Osteocyte (in vitro differentiated cells): Measurements from ENCODE around the gene PIGN. TPM values are rescaled to one million over a fixed set of nuclear protein-coding genes. Genes with fewer than 3 reads are reported as not detected.

ENCODE experiments used
- DNase-seq: peaks from one replicate; pipeline ENCODE4 v3.0.0; 2021; ENCODE audit warnings: mixed read lengths; ENCODE audit not compliant: unreplicated experiment; ENCODE audit errors: extremely low spot score
- H3K27ac Mint-ChIP-seq: one replicate; pipeline ENCODE4 v1.8.0; 2021; ENCODE audit warnings: mild to moderate bottlenecking, mixed read lengths; ENCODE audit not compliant: unreplicated experiment
- H3K27me3 Mint-ChIP-seq: one replicate; pipeline ENCODE4 v1.8.0; 2021; ENCODE audit warnings: mixed read lengths; ENCODE audit not compliant: unreplicated experiment
- H3K36me3 Mint-ChIP-seq: one replicate; pipeline ENCODE4 v1.8.0; 2021; ENCODE audit warnings: mixed read lengths; ENCODE audit not compliant: unreplicated experiment
- H3K4me1 Mint-ChIP-seq: one replicate; pipeline ENCODE4 v1.8.0; 2021; ENCODE audit warnings: mixed read lengths; ENCODE audit not compliant: unreplicated experiment
- H3K4me3 Mint-ChIP-seq: one replicate; pipeline ENCODE4 v1.8.0; 2021; ENCODE audit warnings: mild to moderate bottlenecking, moderate library complexity, mixed read lengths; ENCODE audit not compliant: unreplicated experiment
- H3K9me3 Mint-ChIP-seq: one replicate; pipeline ENCODE4 v1.8.0; 2021; ENCODE audit warnings: mixed read lengths; ENCODE audit not compliant: unreplicated experiment
- total RNA-seq: library from RNA; stranded (reverse); gene quantifications from 2 replicates; pipeline ENCODE4 v1.2.1, GENCODE V29; 2021
- TF ChIP-seq, protein P1 (sequence below): fragments of 200-600 bp; sonication (generic); IDR thresholded peaks from 2 replicates; pipeline ENCODE4 v1.5.0; 2021; ENCODE audit warnings: antibody characterized with exemption, mild to moderate bottlenecking, moderate library complexity

PIGN gene
- total RNA-seq, 1 donor from 2014 or later, result 39.2 TPM

DNA sequence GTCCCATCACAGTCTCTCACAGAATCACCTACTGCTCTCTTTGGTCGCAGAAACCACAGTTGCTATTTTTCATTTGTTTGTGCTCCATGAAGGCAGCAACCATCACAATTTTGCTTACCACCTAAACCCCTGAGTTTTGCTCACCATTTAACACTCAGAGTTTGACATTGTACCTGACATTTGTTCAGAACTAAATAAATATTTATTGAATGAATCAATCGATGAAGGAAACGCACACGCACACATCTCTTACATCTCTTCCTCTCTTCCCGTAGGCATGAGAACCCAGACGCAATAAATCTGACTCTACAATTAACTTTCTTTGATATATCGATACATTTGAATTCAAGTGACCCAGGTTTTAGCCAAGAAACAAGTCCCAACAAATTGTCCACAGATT, 188.5 kb downstream of the PIGN start:
- H3K4me1 Mint-ChIP-seq, result peaks cover 54% of the 10 kb centered on the region
- TF ChIP-seq, protein P1, sequence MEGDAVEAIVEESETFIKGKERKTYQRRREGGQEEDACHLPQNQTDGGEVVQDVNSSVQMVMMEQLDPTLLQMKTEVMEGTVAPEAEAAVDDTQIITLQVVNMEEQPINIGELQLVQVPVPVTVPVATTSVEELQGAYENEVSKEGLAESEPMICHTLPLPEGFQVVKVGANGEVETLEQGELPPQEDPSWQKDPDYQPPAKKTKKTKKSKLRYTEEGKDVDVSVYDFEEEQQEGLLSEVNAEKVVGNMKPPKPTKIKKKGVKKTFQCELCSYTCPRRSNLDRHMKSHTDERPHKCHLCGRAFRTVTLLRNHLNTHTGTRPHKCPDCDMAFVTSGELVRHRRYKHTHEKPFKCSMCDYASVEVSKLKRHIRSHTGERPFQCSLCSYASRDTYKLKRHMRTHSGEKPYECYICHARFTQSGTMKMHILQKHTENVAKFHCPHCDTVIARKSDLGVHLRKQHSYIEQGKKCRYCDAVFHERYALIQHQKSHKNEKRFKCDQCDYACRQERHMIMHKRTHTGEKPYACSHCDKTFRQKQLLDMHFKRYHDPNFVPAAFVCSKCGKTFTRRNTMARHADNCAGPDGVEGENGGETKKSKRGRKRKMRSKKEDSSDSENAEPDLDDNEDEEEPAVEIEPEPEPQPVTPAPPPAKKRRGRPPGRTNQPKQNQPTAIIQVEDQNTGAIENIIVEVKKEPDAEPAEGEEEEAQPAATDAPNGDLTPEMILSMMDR, result no peak
- H3K27ac Mint-ChIP-seq, result peak overlapping the region; percentile 75
- H3K9me3 Mint-ChIP-seq, result peaks cover 20% of the 10 kb centered on the region
- no peaks in the 10 kb centered on the region for H3K27me3 Mint-ChIP-seq
- DNase-seq, result no peak
- peaks cover 6% of the 10 kb centered on the region for H3K36me3 Mint-ChIP-seq
- H3K4me3 Mint-ChIP-seq, result no peak overlapping the region

DNA sequence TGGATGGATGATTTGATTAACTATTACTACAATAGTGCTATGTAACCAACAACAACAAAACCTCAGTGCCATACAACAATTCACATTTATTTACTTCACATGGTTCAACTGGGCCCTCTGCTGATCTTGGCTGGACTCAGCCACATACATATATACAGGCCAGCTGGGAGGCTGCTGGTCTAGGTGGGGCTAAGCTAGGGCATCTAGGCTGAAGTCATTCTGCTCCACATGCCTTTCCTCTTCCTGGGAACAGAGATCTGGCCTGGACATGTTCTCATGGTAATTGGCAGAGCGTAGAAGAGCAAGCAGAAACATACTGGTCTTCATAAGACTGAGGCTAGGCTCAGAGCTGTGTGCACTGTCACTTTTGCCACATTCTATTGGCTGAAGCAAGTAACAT, 191.2 kb downstream of the PIGN start:
- Mint-ChIP-seq H3K4me1 (peaks cover 82% of the 10 kb centered on the region), H3K4me3 (no peak overlapping the region), H3K27me3 (no peaks in the 10 kb centered on the region)

DNA sequence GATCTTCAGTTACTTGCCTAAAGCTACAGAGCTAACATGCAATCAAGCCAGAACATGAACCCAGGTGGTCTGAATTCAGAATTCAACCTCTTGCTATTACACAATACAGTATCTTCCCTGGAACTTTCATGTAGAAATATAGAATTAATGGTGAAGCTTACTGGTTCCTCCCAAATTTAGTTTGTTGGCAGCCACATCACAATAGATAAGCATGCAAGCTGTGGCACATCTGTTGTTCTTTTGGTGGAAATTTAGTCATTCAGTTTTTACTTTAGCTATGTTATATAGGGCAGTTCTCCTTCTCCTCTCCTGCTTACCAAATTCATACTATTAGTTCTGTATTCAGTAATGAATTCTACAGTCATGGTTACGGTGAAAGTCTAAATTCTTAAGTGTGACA, 193.0 kb downstream of the PIGN start:
- Mint-ChIP-seq H3K27me3 (no peaks in the 10 kb centered on the region), H3K4me3 (no peak overlapping the region), H3K4me1 (peaks cover 74% of the 10 kb centered on the region), H3K27ac (peak overlapping the region; percentile 90), H3K9me3 (peaks cover 6% of the 10 kb centered on the region), H3K36me3 (peaks cover 1% of the 10 kb centered on the region)
- TF ChIP-seq, protein P1, result no peak
- no peak for DNase-seq

More for the DNA sequence above, 191.2 kb downstream of the PIGN start:
- Mint-ChIP-seq H3K36me3 (no peaks in the 10 kb centered on the region), H3K9me3 (peaks cover 11% of the 10 kb centered on the region), H3K27ac (no peak overlapping the region)
- TF ChIP-seq, protein P1, result no peak
- no peak for DNase-seq

DNA sequence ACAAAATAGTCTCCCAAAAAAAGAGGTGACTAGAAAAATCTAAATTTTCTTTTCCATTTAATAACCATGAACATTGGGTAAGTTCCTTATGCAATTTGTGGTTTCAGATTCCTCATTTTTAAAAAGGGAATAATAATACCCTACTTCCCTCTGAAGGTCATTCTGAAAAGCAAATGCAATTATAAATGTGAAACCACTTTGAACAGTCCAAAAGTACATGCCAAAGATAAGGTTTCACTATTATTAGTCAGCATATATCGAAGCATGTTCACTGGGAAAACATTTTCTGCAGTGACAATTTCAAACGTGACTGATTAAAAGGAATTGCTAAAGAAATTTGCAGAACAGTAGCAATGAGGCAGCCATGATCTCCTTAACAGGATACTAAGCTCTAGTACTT, 193.9 kb downstream of the PIGN start:
- Mint-ChIP-seq H3K9me3 (peaks cover 6% of the 10 kb centered on the region), H3K27ac (peak overlapping the region; percentile 90), H3K4me3 (peak overlapping the region; percentile 3), H3K4me1 (peaks cover 74% of the 10 kb centered on the region), H3K27me3 (no peaks in the 10 kb centered on the region), H3K36me3 (peaks cover 1% of the 10 kb centered on the region)
- TF ChIP-seq, protein P1, result no peak
- DNase-seq, result no peak

DNA sequence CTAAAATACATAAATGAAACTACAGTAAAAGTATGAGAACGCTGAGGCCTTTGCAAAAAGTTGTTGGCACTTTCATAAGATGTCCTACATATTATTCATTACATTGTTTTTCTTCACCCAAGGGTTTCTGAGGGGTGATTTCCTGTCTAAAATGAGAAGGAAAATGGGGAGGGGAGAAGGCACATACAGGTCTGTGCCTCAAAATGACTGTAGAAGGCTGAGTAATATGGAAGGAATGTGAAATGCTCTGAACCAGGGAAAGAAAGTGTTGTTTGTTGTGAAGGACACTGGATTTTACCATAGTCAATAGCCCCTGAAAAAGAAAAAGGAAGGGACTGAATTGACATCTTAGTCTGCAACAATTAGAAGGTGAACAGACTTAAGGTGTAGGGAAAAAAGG, 194.6 kb downstream of the PIGN start:
- Mint-ChIP-seq H3K4me1 (peaks cover 73% of the 10 kb centered on the region), H3K4me3 (peak overlapping the region; percentile 15), H3K9me3 (peaks cover 6% of the 10 kb centered on the region), H3K36me3 (peaks cover 1% of the 10 kb centered on the region), H3K27ac (peak overlapping the region; percentile 90), H3K27me3 (no peaks in the 10 kb centered on the region)
- TF ChIP-seq, protein P1, result no peak
- DNase-seq, result no peak
